Smooth muscle cell (in vitro differentiated cells): ENCODE data around the gene QDPR. TPM values are rescaled to one million over a fixed set of nuclear protein-coding genes. Genes with fewer than 3 reads are reported as not detected.
A peak's percentile ranks its signal among the peaks of the same experiment; 100 is the strongest.

Experiments used
- DNase-seq: peaks from one replicate; lab custom pipeline; 2025; ENCODE audit not compliant: unreplicated experiment; lab: John Stamatoyannopoulos, UW
- H2AFZ ChIP-seq: fragments of 200-600 bp; sonication (generic); 2 replicates; pipeline ENCODE4 v1.6.0; 2016; ENCODE audit warnings: antibody characterized with exemption, low read depth, mild to moderate bottlenecking
- H3F3A ChIP-seq: fragments of 200-600 bp; sonication (generic); 2 replicates; pipeline ENCODE4 v1.6.0; 2017; ENCODE audit warnings: antibody characterized with exemption, low read depth
- H3K27ac ChIP-seq: fragments of 200-600 bp; sonication (generic); 2 replicates; pipeline ENCODE4 v1.5.1; 2016; ENCODE audit warnings: low read depth, mild to moderate bottlenecking
- H3K27me3 ChIP-seq: fragments of 200-600 bp; sonication (generic); 2 replicates; pipeline ENCODE4 v1.6.1; 2016; ENCODE audit warnings: low read depth, mild to moderate bottlenecking
- H3K36me3 ChIP-seq: fragments of 200-600 bp; sonication (generic); 2 replicates; pipeline ENCODE4 v1.5.1; 2016; ENCODE audit warnings: low read depth
- H3K4me1 ChIP-seq: fragments of 200-600 bp; sonication (generic); 2 replicates; pipeline ENCODE4 v1.5.1; 2016; ENCODE audit warnings: low read depth
- H3K4me2 ChIP-seq: fragments of 200-600 bp; sonication (generic); 2 replicates; pipeline ENCODE4 v1.6.0; 2016; ENCODE audit warnings: mild to moderate bottlenecking
- H3K4me3 ChIP-seq: fragments of 200-600 bp; sonication (generic); 2 replicates; pipeline ENCODE4 v1.5.1; 2016; ENCODE audit warnings: mild to moderate bottlenecking
- H3K79me2 ChIP-seq: fragments of 200-600 bp; sonication (generic); 2 replicates; pipeline ENCODE4 v1.6.0; 2016; ENCODE audit warnings: low read depth, mild to moderate bottlenecking
- H3K9ac ChIP-seq: fragments of 200-600 bp; sonication (generic); 2 replicates; pipeline ENCODE4 v1.6.0; 2016; ENCODE audit warnings: low read depth
- H3K9me3 ChIP-seq: fragments of 200-600 bp; sonication (generic); replicated peaks from 2 replicates; pipeline ENCODE4 v1.5.1; 2016; ENCODE audit warnings: low read depth
- H4K20me1 ChIP-seq: fragments of 200-600 bp; sonication (generic); 2 replicates; pipeline ENCODE4 v1.6.0; 2016; ENCODE audit warnings: low read depth
- CTCF ChIP-seq: fragments of 200-600 bp; sonication (generic); IDR thresholded peaks from 2 replicates; pipeline ENCODE4 v1.5.1; 2017; ENCODE audit warnings: borderline replicate concordance, mild to moderate bottlenecking, antibody characterized with exemption; ENCODE audit not compliant: insufficient read depth, poor library complexity, severe bottlenecking
- WGBS: methylation state at CpG from one replicate; pipeline ENCODE4 v1.1.7; 2016; ENCODE audit warnings: low lambda C conversion rate; 5-methylcytosine and 5-hydroxymethylcytosine counted together
- polyA plus RNA-seq: library from polyadenylated mRNA; unstranded; fragments of >200 nt; fragmentation: Nextera tagmentation; extraction: Ambion mirVana; gene quantifications from 2 replicates; pipeline ENCODE4 v1.2.1, GENCODE V29; 2016
- total RNA-seq: library from RNA; depleted of rRNA; stranded (reverse); fragments of >200 nt; gene quantifications from 2 replicates; pipeline ENCODE4 v1.2.3, GENCODE V29; 2014

Gene QDPR
- total RNA-seq (15.2 and 27.5 TPM in 2 replicates), polyA plus RNA-seq (34.8 and 36.5 TPM in 2 replicates)

- no peaks in the 10 kb centered on the region for H3K79me2 ChIP-seq
- H2AFZ ChIP-seq, result peak within 1 kb of the TSS; percentile 70
- TF ChIP-seq CTCF, result no peak
- H3K4me1 ChIP-seq, result no peaks in the 10 kb centered on the region
- H3K27me3 ChIP-seq, result peaks cover 18% of the 10 kb centered on the region
- H3K4me3 ChIP-seq, result peak within 1 kb of the TSS; percentile 80
- H3K36me3 ChIP-seq, result no peaks in the 10 kb centered on the region
- DNase-seq, result peak; percentile 50
- WGBS, result 4% methylated on average over 63 of the region's 65 CpGs
- no peaks in the 10 kb centered on the region for H3K9me3 ChIP-seq
- peak within 1 kb of the TSS; percentile 51 for H3K9ac ChIP-seq
- no peak within 1 kb of the TSS for H3K27ac ChIP-seq
- peak within 1 kb of the TSS; percentile 98 for H3K4me2 ChIP-seq
- H3F3A ChIP-seq, result no peaks in the 10 kb centered on the region
- no peaks in the 10 kb centered on the region for H4K20me1 ChIP-seq
Measured at GRCh38 chr4:17511950-17512795, at the start of gene QDPR. QDPR (minus strand) TSS chr4:17512090; CDS start chr4:17512054, 36 bp downstream.

- Histone ChIP-seq H3K27ac (no peak overlapping the region), H3K4me2 (no peak overlapping the region), H3K4me3 (no peak overlapping the region), H3K36me3 (no peaks in the 10 kb centered on the region), H3K79me2 (no peaks in the 10 kb centered on the region), H4K20me1 (no peaks in the 10 kb centered on the region), H3K27me3 (no peaks in the 10 kb centered on the region), H2AFZ (no peak overlapping the region), H3K4me1 (no peaks in the 10 kb centered on the region), H3K9me3 (no peaks in the 10 kb centered on the region), H3K9ac (no peak overlapping the region), H3F3A (no peaks in the 10 kb centered on the region)
- TF ChIP-seq CTCF, result no peak
- no peak for DNase-seq
- WGBS, result 54% methylated on average over 8 of the region's 8 CpGs
Measured at GRCh38 chr4:17561195-17561909, 49.5 kb upstream of the QDPR start.

- Histone ChIP-seq H3K36me3 (no peaks in the 10 kb centered on the region), H3K4me2 (no peak overlapping the region)
- 91% methylated on average over 6 of the region's 6 CpGs for WGBS
Measured at GRCh38 chr4:17560065-17560673, 48.3 kb upstream of the QDPR start.

More at GRCh38 chr4:17560065-17560673, 48.3 kb upstream of the QDPR start:
- Histone ChIP-seq H3K27ac (no peak overlapping the region), H3K79me2 (no peaks in the 10 kb centered on the region), H3K4me3 (no peak overlapping the region), H3K9ac (no peak overlapping the region), H3F3A (no peaks in the 10 kb centered on the region), H3K4me1 (no peaks in the 10 kb centered on the region), H3K27me3 (peaks cover 9% of the 10 kb centered on the region), H4K20me1 (no peaks in the 10 kb centered on the region), H2AFZ (no peak overlapping the region), H3K9me3 (no peaks in the 10 kb centered on the region)
- no peak for TF ChIP-seq CTCF
- no peak for DNase-seq
